ENCODE data around the gene NLRP13. TPM values are rescaled to one million over a fixed set of nuclear protein-coding genes. Genes with fewer than 3 reads are reported as not detected.

Gene NLRP13
- not detected for total RNA-seq

- ATAC-seq, result no peak
- 74 to 92% methylated on average over 4 to 8 of the region's 8 CpGs for WGBS, 2 donors (ENCODE audit: low coverage in 1 of 2)
- peaks cover 7% of the 10 kb centered on the region for H3K27me3 ChIP-seq
- no peak within 1 kb of the TSS for H3K27ac ChIP-seq
- H3K9me3 ChIP-seq, result peaks cover 0 to 6% (median 0%) of the 10 kb centered on the region in 3 donors
- H3K4me1 ChIP-seq, result no peaks in the 10 kb centered on the region
- no peaks in the 10 kb centered on the region for H3K36me3 ChIP-seq
- TF ChIP-seq POLR2A (IDR thresholded peaks at IDR 0.05) (no peak), POLR2AphosphoS5 (IDR thresholded peaks at IDR 0.05) (no peak), CTCF (IDR thresholded peaks at IDR 0.05) (no peak), EP300 (IDR thresholded peaks at IDR 0.05) (no peak)
- no peak within 1 kb of the TSS for H3K4me3 ChIP-seq
Observed at GRCh38 chr19:55931936-55932386, at the start of gene NLRP13. TSS of gene NLRP13 (minus strand) at chr19:55932336. CDS start at chr19:55932311, 25 bp downstream.

GRCh38 chr19:55980415-55980814, 48.3 kb upstream of the NLRP13 start:
- 73 to 80% methylated on average over 1 to 8 of the region's 9 CpGs for WGBS, 2 donors (ENCODE audit: low coverage in 1 of 2)
- Histone ChIP-seq H3K4me1 (no peaks in the 10 kb centered on the region), H3K4me3 (no peak overlapping the region), H3K27me3 (peaks cover 17% of the 10 kb centered on the region), H3K9me3 (peaks cover 0 to 15% (median 0%) of the 10 kb centered on the region in 3 donors), H3K36me3 (no peaks in the 10 kb centered on the region), H3K27ac (no peak overlapping the region)
- no peak for ATAC-seq
- TF ChIP-seq CTCF (IDR thresholded peaks at IDR 0.05), result no peak
- TF ChIP-seq EP300 (IDR thresholded peaks at IDR 0.05), result no peak
- no peak for TF ChIP-seq POLR2AphosphoS5 (IDR thresholded peaks at IDR 0.05)
- no peak for TF ChIP-seq POLR2A (IDR thresholded peaks at IDR 0.05)

- WGBS, 2 donors (ENCODE audit: low coverage in 1 of 2), result 30 to 39% methylated on average over 3 of the region's 3 CpGs
- no peak for ATAC-seq
- Histone ChIP-seq H3K9me3 (peaks cover 0 to 33% (median 0%) of the 10 kb centered on the region in 3 donors), H3K4me3 (no peak overlapping the region), H3K27me3 (peaks cover 18% of the 10 kb centered on the region), H3K4me1 (no peaks in the 10 kb centered on the region), H3K27ac (no peak overlapping the region), H3K36me3 (no peaks in the 10 kb centered on the region)
- no peak for TF ChIP-seq POLR2A (IDR thresholded peaks at IDR 0.05)
- no peak for TF ChIP-seq CTCF (IDR thresholded peaks at IDR 0.05)
- TF ChIP-seq EP300 (IDR thresholded peaks at IDR 0.05), result no peak
- no peak for TF ChIP-seq POLR2AphosphoS5 (IDR thresholded peaks at IDR 0.05)
Observed at GRCh38 chr19:55973982-55974381, 41.8 kb upstream of the NLRP13 start.

GRCh38 chr19:55962186-55962585, 30.1 kb upstream of the NLRP13 start:
- 94 to 100% methylated on average over 3 of the region's 10 CpGs for WGBS, 2 donors (ENCODE audit: low coverage in 1 of 2)
- H3K36me3 ChIP-seq, result no peaks in the 10 kb centered on the region
- H3K27me3 ChIP-seq, result no peaks in the 10 kb centered on the region
- peaks cover 0 to 3% (median 0%) of the 10 kb centered on the region in 3 donors for H3K9me3 ChIP-seq
- ATAC-seq, result no peak
- no peak overlapping the region for H3K27ac ChIP-seq
- no peak overlapping the region for H3K4me3 ChIP-seq
- H3K4me1 ChIP-seq, result no peaks in the 10 kb centered on the region
- TF ChIP-seq POLR2A (IDR thresholded peaks at IDR 0.05) (no peak), CTCF (IDR thresholded peaks at IDR 0.05) (no peak), EP300 (IDR thresholded peaks at IDR 0.05) (no peak), POLR2AphosphoS5 (IDR thresholded peaks at IDR 0.05) (no peak)

GRCh38 chr19:55959996-55960675, 28.0 kb upstream of the NLRP13 start:
- H3K4me1 ChIP-seq, result no peaks in the 10 kb centered on the region
- no peaks in the 10 kb centered on the region for H3K36me3 ChIP-seq
- no peak overlapping the region for H3K27ac ChIP-seq
- H3K9me3 ChIP-seq, result peaks cover 0 to 3% (median 0%) of the 10 kb centered on the region in 3 donors
- H3K4me3 ChIP-seq, result no peak overlapping the region
- WGBS, 2 donors (ENCODE audit: low coverage in 1 of 2), result 78 to 90% methylated on average over 3 to 6 of the region's 6 CpGs
- TF ChIP-seq EP300 (IDR thresholded peaks at IDR 0.05) (no peak), POLR2AphosphoS5 (IDR thresholded peaks at IDR 0.05) (no peak), POLR2A (IDR thresholded peaks at IDR 0.05) (no peak), CTCF (IDR thresholded peaks at IDR 0.05) (no peak)
- peaks cover 6% of the 10 kb centered on the region for H3K27me3 ChIP-seq
- ATAC-seq, result no peak

Measured in gastroesophageal sphincter (tissue), 4 donors.